Fibroblast of mammary gland (primary cell): Measurements from ENCODE around the gene NOTCH2.

Experiments used
- DNase-seq: peaks from one replicate; pipeline ENCODE4 v3.0.0-alpha.2; 2010; ENCODE audit warnings: low read depth
- H3K4me3 ChIP-seq: 2 replicates; pipeline ENCODE4 v1.5.1; 2011; ENCODE audit warnings: low read depth, mild to moderate bottlenecking, low read length, moderate library complexity; ENCODE audit not compliant: control insufficient read depth
- TF ChIP-seq, protein P1 (sequence below): conservative IDR thresholded peaks from 2 replicates; pipeline ENCODE4 v1.5.1; 2011; ENCODE audit warnings: low read depth, low read length, inconsistent platforms; ENCODE audit not compliant: control insufficient read depth, insufficient read depth

The NOTCH2 gene

DNA sequence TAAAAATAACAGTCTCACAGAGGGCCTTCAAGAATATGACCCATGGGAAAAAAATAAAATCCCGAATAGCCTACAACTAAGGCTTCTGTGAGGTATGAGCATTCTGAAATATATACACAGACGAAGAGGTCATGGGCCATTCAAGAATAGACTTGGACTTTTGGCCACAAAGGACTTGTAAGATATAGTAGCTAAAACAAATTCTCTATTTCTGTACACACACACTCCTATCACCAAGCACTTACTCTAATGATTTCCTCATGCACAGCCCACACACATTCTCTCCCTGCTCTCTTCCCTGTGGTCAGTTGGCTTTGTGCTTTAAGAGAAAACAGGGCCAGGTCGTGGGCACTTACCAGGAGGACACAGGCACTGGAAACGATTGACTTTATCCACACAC is 103.4 kb downstream of the NOTCH2 start:
- TF ChIP-seq, protein P1, sequence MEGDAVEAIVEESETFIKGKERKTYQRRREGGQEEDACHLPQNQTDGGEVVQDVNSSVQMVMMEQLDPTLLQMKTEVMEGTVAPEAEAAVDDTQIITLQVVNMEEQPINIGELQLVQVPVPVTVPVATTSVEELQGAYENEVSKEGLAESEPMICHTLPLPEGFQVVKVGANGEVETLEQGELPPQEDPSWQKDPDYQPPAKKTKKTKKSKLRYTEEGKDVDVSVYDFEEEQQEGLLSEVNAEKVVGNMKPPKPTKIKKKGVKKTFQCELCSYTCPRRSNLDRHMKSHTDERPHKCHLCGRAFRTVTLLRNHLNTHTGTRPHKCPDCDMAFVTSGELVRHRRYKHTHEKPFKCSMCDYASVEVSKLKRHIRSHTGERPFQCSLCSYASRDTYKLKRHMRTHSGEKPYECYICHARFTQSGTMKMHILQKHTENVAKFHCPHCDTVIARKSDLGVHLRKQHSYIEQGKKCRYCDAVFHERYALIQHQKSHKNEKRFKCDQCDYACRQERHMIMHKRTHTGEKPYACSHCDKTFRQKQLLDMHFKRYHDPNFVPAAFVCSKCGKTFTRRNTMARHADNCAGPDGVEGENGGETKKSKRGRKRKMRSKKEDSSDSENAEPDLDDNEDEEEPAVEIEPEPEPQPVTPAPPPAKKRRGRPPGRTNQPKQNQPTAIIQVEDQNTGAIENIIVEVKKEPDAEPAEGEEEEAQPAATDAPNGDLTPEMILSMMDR: no peak
- DNase-seq: peak; percentile 69

DNA sequence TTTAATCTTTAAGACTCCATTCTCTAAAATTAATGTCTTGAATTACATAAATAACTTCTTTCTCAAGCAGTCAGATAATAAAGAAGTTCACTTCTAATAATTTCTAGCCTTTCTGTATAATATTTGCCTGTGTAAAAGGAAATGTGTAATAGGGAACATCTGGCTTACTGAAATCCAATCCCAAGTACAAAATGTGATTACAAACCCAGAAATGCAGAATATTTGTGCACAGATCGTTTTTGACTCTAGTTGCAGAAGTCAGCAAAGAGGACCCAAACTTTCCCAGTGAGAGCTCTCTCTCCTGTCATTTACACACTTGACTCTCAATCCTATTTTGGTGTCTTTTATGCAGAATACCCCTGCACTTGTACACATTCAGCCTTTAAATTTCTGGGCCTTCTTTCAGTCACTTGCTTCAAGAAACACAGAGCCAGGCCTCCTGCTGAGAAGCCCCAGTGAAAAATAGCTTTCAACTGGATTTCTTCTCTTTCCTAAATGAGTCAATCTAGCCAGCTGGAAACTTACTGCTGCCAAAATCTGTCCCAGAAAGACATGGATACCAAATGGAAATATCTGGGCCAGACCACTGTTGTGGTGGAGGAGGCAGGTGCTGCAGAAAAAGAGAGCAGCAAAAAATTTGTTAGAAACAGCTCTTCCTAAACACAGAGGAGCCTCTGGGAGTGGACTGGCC is 104.6 kb downstream of the NOTCH2 start:
- H3K4me3 ChIP-seq: no peak overlapping the region
- DNase-seq: peak; percentile 80
- TF ChIP-seq, protein P1: no peak

More for the DNA sequence above, 103.4 kb downstream of the NOTCH2 start:
- no peak overlapping the region for H3K4me3 ChIP-seq

DNA sequence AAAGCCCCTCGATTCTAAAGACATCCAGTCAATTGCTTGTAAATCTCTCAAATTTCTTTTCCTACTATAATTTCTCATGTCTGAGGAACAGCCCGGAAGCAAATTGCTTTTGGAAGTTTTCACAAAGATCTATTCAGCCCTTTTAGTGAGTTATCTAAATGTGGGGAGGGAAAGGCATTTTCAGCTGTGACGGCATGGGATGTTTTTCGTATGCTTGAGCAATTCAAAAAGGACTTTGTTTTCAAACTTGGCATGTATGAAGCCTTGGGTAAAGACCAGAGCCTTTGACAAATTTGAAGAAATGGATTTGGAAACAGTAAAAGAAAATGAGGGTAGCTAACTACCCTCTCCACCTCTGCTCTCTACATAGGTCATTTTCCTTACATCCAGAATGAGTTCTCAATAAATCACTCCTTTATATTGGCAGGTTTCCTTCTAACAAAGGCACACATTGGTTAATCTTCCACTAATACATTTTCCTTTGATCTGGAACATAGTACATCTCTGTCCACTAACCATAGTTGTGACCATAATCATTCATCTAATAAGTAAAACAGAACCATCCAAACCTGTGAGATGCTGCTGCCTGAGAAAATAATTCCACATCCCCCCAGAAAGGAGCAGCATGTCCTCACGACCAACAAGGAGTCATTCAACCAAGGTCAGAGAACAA is 107.0 kb downstream of the NOTCH2 start:
- no peak for DNase-seq
- TF ChIP-seq, protein P1: no peak
- no peak overlapping the region for H3K4me3 ChIP-seq

DNA sequence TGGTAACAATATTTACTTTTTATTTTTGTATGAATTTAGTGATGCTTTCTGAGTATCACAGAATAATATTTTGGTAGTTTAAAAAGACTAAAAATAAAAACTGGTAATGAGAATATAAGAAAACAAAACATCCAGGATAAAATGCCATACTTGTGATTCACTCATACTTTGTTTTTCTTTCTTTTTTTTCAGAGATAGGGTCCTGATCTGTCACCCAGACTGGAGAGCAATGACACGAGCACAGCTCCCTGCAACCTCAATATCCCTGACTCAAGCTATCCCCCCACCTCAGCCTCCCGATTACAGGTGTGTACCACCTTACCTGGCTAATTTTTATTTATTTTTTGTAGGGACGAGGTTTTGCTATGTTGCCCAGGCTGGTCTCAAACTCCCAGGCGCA is 109.0 kb downstream of the NOTCH2 start:
- TF ChIP-seq, protein P1: no peak
- no peak overlapping the region for H3K4me3 ChIP-seq
- DNase-seq: no peak

DNA sequence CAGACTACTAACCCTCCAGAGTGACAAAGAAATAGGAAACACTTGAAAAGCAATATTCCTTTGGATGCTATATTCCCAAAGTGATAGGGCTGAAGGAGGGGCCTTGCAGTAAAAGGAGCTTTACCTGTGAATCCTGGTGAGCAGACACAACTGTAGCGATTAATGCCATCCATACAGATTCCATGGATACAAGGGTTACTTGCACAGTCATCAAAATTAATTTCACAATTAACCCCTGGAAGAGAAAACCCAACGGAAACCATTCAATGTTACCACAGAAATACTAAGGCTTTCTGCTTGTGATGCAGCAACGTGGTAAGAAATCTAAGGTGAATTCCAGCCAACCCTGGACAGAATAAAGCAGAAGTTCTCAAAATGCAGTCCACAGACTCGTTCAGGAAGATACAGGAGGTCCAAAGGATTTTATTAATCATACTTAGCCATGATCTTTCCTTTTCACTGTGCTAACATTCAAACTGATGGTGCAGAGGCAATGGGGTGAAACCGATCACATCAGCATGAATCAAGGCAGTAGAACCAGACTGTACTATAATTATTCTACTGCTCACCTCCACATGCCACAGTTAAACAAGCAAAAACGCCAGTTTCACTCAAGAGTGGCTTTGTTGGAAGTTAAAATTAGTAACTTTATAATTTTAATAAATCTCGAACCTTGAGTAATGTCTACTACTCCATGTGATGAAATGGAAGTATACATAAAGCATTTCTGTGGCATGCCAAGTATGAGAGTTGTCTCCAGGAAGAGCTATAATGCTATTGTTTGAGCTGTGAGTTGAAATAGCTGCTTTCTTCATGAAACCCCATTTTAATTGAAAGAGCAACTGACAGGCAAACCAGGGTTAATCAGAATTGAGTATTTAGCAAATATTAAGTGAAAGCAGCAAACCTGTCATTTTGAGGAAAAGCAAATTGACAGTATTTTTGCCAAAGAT is 109.9 kb downstream of the NOTCH2 start:
- no peak overlapping the region for H3K4me3 ChIP-seq
- TF ChIP-seq, protein P1: no peak
- no peak for DNase-seq

DNA sequence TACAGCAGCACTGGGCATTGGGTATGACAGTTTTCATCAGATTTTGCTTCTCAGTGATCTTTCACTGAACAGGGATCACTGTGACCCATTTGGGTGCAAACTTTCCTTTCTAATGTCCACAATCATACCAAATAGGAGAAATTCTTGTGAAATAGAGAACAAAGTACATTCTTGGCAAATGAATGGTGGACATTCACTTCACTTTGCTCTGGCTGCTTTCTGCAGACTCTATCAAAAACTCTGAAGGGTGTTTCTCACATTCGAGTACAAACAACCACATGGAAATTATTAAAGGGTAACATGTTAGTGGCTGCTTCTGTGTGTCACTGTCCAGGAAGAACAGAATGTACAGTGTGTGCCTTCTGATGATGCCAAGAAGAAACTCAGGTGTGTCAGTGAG is 111.2 kb downstream of the NOTCH2 start:
- no peak overlapping the region for H3K4me3 ChIP-seq
- DNase-seq: peak; percentile 36
- TF ChIP-seq, protein P1: no peak
